Measurements from ENCODE around the gene CNOT11.
"Not testable (repeated sequence)": the region's sequence is repeated elsewhere in the genome, so short reads cannot be mapped to it uniquely, and the experiment has no call there.

CNOT11 gene

GRCh38 chr2:101252408-101253012, at the start of gene CNOT11:
Gene CNOT11 (plus strand): TSS chr2:101252886. CDS start chr2:101252965, 79 bp downstream.
- DNase-seq = peak; percentile 94

GRCh38 chr2:101204400-101205115, 48.1 kb upstream of the CNOT11 start:
- DNase-seq = no peak

GRCh38 chr2:101205521-101206479, 46.9 kb upstream of the CNOT11 start:
- DNase-seq = peak; percentile 39

- no peak for DNase-seq
Measured at GRCh38 chr2:101208830-101209229, 43.9 kb upstream of the CNOT11 start.

- DNase-seq = no peak
Measured at GRCh38 chr2:101219246-101219645, 33.4 kb upstream of the CNOT11 start.

GRCh38 chr2:101220091-101220490, 32.6 kb upstream of the CNOT11 start:
- DNase-seq = not testable (repeated sequence)

GRCh38 chr2:101223814-101224231, 28.9 kb upstream of the CNOT11 start:
- no peak for DNase-seq

GRCh38 chr2:101230541-101231001, 22.1 kb upstream of the CNOT11 start:
- DNase-seq = no peak

- DNase-seq = no peak
Measured at GRCh38 chr2:101231240-101231639, 21.4 kb upstream of the CNOT11 start.

- no peak for DNase-seq
Measured at GRCh38 chr2:101231937-101232730, 20.6 kb upstream of the CNOT11 start.

- no peak for DNase-seq
Measured at GRCh38 chr2:101232770-101233169, 19.9 kb upstream of the CNOT11 start.

- DNase-seq = no peak
Measured at GRCh38 chr2:101234169-101234938, 18.3 kb upstream of the CNOT11 start.

- DNase-seq = not testable (repeated sequence)
Measured at GRCh38 chr2:101235956-101236355, 16.7 kb upstream of the CNOT11 start.

- not testable (repeated sequence) for DNase-seq
Measured at GRCh38 chr2:101237944-101238343, 14.7 kb upstream of the CNOT11 start.

- DNase-seq = no peak
Measured at GRCh38 chr2:101238930-101239759, 13.5 kb upstream of the CNOT11 start.

GRCh38 chr2:101239760-101240118, 12.9 kb upstream of the CNOT11 start:
- not testable (repeated sequence) for DNase-seq

GRCh38 chr2:101240694-101241093, 12.0 kb upstream of the CNOT11 start:
- not testable (repeated sequence) for DNase-seq

- no peak for DNase-seq
Measured at GRCh38 chr2:101241158-101241557, 11.5 kb upstream of the CNOT11 start.

- not testable (repeated sequence) for DNase-seq
Measured at GRCh38 chr2:101244373-101244772, 8.3 kb upstream of the CNOT11 start.

GRCh38 chr2:101244899-101245298, 7.8 kb upstream of the CNOT11 start:
- not testable (repeated sequence) for DNase-seq

GRCh38 chr2:101245468-101245867, 7.2 kb upstream of the CNOT11 start:
- not testable (repeated sequence) for DNase-seq
